ENCODE measurements around the gene AMBN.

The AMBN gene

GRCh38 chr4:70651864-70652506 is 59.9 kb downstream of the AMBN start:
- Histone ChIP-seq H3K9me3 (replicated peaks in 1 of 11) (no peaks in the 10 kb centered on the region), H3K9ac (no peak overlapping the region), H3K27ac (no peak overlapping the region), H3K36me3 (no peaks in the 10 kb centered on the region), H3K27me3 (no peaks in the 10 kb centered on the region), H3K4me1 (no peaks in the 10 kb centered on the region), H3K4me2 (no peak overlapping the region), H4K20me1 (no peaks in the 10 kb centered on the region), H3K4me3 (no peak overlapping the region)
- no peak for TF ChIP-seq Cebpa-rat (IDR thresholded peaks at IDR 0.05)

- peaks cover 0 to 7% (median 0%) of the 10 kb centered on the region in 10 experiments; a peak in 1 of 20 replicates for H3K4me1 ChIP-seq
- H3K4me3 ChIP-seq = no peak overlapping the region
- H4K20me1 ChIP-seq = no peaks in the 10 kb centered on the region
- H3K9me3 ChIP-seq (replicated peaks in 1 of 11) = no peaks in the 10 kb centered on the region
- no peak overlapping the region for H3K4me2 ChIP-seq
- no peak overlapping the region for H3K9ac ChIP-seq
- H3K27ac ChIP-seq = no peak overlapping the region
- no peaks in the 10 kb centered on the region for H3K36me3 ChIP-seq
- no peak for TF ChIP-seq Cebpa-rat (IDR thresholded peaks at IDR 0.05)
- H3K27me3 ChIP-seq = no peaks in the 10 kb centered on the region
Observed at GRCh38 chr4:70654605-70655011, 62.6 kb downstream of the AMBN start.

Measured in BLaER1 treated with 17β-estradiol and CSF1 and Interleukin-3, amounts not matched to agents 10 nM and 100 nM (cell line).